Activated T-helper 1 cell treated with anti-CD3 and anti-CD28 coated beads, Interleukin-12 subunit alpha, Interleukin-12 subunit beta, Interleukin-2, Interleukin-4 antibody, amounts not matched to agents 30 ng/mL and 10 ng/mL and 1 ng/mL, durations not matched to agents 14 hours and 24 hours and 36 hours (primary cell): ENCODE results near the gene TNPO3. TPM values are rescaled to one million over a fixed set of nuclear protein-coding genes. Genes with fewer than 3 reads are reported as not detected.
A peak's percentile ranks its signal among the peaks of the same experiment; 100 is the strongest.

Experiments
- DNase-seq: peaks from one replicate; pipeline ENCODE4 v3.0.0; 2021; ENCODE audit warnings: low spot score
- H3K27ac Mint-ChIP-seq: one replicate; pipeline ENCODE4 v1.8.0; 2021; ENCODE audit warnings: mild to moderate bottlenecking, mixed read lengths
- H3K27me3 Mint-ChIP-seq: one replicate; pipeline ENCODE4 v1.8.0; 2022; ENCODE audit warnings: mild to moderate bottlenecking, moderate library complexity, mixed read lengths; ENCODE audit not compliant: insufficient read depth
- H3K36me3 Mint-ChIP-seq: one replicate; pipeline ENCODE4 v1.8.0; 2021; ENCODE audit warnings: low read depth, mixed read lengths
- H3K4me1 Mint-ChIP-seq: one replicate; pipeline ENCODE4 v1.8.0; 2021; ENCODE audit warnings: low read depth, mixed read lengths
- H3K4me3 Mint-ChIP-seq: one replicate; pipeline ENCODE4 v1.8.0; 2021; ENCODE audit warnings: mild to moderate bottlenecking, moderate library complexity, mixed read lengths
- H3K9me3 Mint-ChIP-seq: one replicate; pipeline ENCODE4 v1.8.0; 2021; ENCODE audit warnings: mixed read lengths
- intact Hi-C: fragments of 100-400 bp; cut with micrococcal nuclease; formaldehyde crosslinking; loops from one replicate; pipeline ENCODE4 v1.15.1; 2024
- total RNA-seq: library from RNA; stranded (reverse); gene quantifications from 2 replicates; pipeline ENCODE4 v1.2.3, GENCODE V29; 2022

The TNPO3 gene
- 52.8 and 53.2 TPM in 2 replicates for total RNA-seq

GRCh38 chr7:129054438-129055293 lies at the start of gene TNPO3:
Gene TNPO3 (minus strand): TSS chr7:129055111. CDS start chr7:129054770, 341 bp downstream.
- Mint-ChIP-seq H3K9me3 (no peaks in the 10 kb centered on the region), H3K36me3 (peaks cover 8% of the 10 kb centered on the region), H3K4me3 (peak within 1 kb of the TSS; percentile 99), H3K4me1 (peaks cover 28% of the 10 kb centered on the region), H3K27ac (peak within 1 kb of the TSS; percentile 99), H3K27me3 (peaks cover 10% of the 10 kb centered on the region)
- DNase-seq: peak; percentile 87
- intact Hi-C loops: loop anchor here (1.0 to 10.0 kb wide), 12 partner anchors 13 to 557 kb away; partner anchors contain the start of genes ATP6V1F, CALU, CCDC136 and NRF1

GRCh38 chr7:129103561-129104324 lies 48.8 kb upstream of the TNPO3 start:
- Mint-ChIP-seq H3K36me3 (peaks cover 1% of the 10 kb centered on the region), H3K27me3 (peaks cover 11% of the 10 kb centered on the region), H3K4me3 (no peak overlapping the region), H3K27ac (no peak overlapping the region), H3K4me1 (no peaks in the 10 kb centered on the region), H3K9me3 (no peaks in the 10 kb centered on the region)
- intact Hi-C loops: no loop called here
- DNase-seq: no peak

- Mint-ChIP-seq H3K27ac (no peak overlapping the region), H3K4me3 (no peak overlapping the region), H3K27me3 (peaks cover 9% of the 10 kb centered on the region), H3K9me3 (no peaks in the 10 kb centered on the region), H3K36me3 (peaks cover 1% of the 10 kb centered on the region), H3K4me1 (no peaks in the 10 kb centered on the region)
- intact Hi-C loops: no loop called here
- no peak for DNase-seq
These were observed 46.8 kb upstream of the TNPO3 start for GRCh38 chr7:129101746-129102145.

GRCh38 chr7:129100827-129101166 lies 45.9 kb upstream of the TNPO3 start:
- Mint-ChIP-seq H3K4me3 (no peak overlapping the region), H3K4me1 (peaks cover 3% of the 10 kb centered on the region), H3K36me3 (peaks cover 1% of the 10 kb centered on the region), H3K27me3 (peaks cover 3% of the 10 kb centered on the region), H3K27ac (no peak overlapping the region), H3K9me3 (no peaks in the 10 kb centered on the region)
- intact Hi-C loops: no loop called here
- no peak for DNase-seq

- intact Hi-C loops: no loop called here
- H3K27me3 Mint-ChIP-seq: no peaks in the 10 kb centered on the region
- no peaks in the 10 kb centered on the region for H3K9me3 Mint-ChIP-seq
- peaks cover 12% of the 10 kb centered on the region for H3K4me1 Mint-ChIP-seq
- no peak overlapping the region for H3K27ac Mint-ChIP-seq
- peaks cover 1% of the 10 kb centered on the region for H3K36me3 Mint-ChIP-seq
- no peak for DNase-seq
- H3K4me3 Mint-ChIP-seq: no peak overlapping the region
These were observed 43.6 kb upstream of the TNPO3 start for GRCh38 chr7:129098409-129099084.

- H3K27me3 Mint-ChIP-seq: no peaks in the 10 kb centered on the region
- no peaks in the 10 kb centered on the region for H3K9me3 Mint-ChIP-seq
- H3K27ac Mint-ChIP-seq: peak overlapping the region; percentile 11
- peak; percentile 20 for DNase-seq
- H3K4me1 Mint-ChIP-seq: peaks cover 21% of the 10 kb centered on the region
- H3K36me3 Mint-ChIP-seq: no peaks in the 10 kb centered on the region
- no peak overlapping the region for H3K4me3 Mint-ChIP-seq
- intact Hi-C loops: no loop called here
These were observed 40.3 kb upstream of the TNPO3 start for GRCh38 chr7:129095258-129095657.

GRCh38 chr7:129094501-129094900 lies 39.6 kb upstream of the TNPO3 start:
- no peak overlapping the region for H3K27ac Mint-ChIP-seq
- H3K4me1 Mint-ChIP-seq: peaks cover 27% of the 10 kb centered on the region
- no peaks in the 10 kb centered on the region for H3K36me3 Mint-ChIP-seq
- H3K9me3 Mint-ChIP-seq: no peaks in the 10 kb centered on the region
- DNase-seq: no peak
- H3K27me3 Mint-ChIP-seq: no peaks in the 10 kb centered on the region
- H3K4me3 Mint-ChIP-seq: no peak overlapping the region
- intact Hi-C loops: no loop called here

- Mint-ChIP-seq H3K4me1 (peaks cover 31% of the 10 kb centered on the region), H3K27me3 (no peaks in the 10 kb centered on the region), H3K36me3 (no peaks in the 10 kb centered on the region), H3K27ac (no peak overlapping the region), H3K9me3 (no peaks in the 10 kb centered on the region), H3K4me3 (no peak overlapping the region)
- DNase-seq: no peak
- intact Hi-C loops: no loop called here
These were observed 39.1 kb upstream of the TNPO3 start for GRCh38 chr7:129093867-129094456.

- intact Hi-C loops: loop anchor here (1.0 to 2.0 kb wide), 9 partner anchors 32 to 228 kb away; partner anchors contain the start of genes TNPO3 and TSPAN33
- no peaks in the 10 kb centered on the region for H3K9me3 Mint-ChIP-seq
- no peak overlapping the region for H3K4me3 Mint-ChIP-seq
- peak; percentile 78 for DNase-seq
- no peaks in the 10 kb centered on the region for H3K27me3 Mint-ChIP-seq
- H3K4me1 Mint-ChIP-seq: peaks cover 31% of the 10 kb centered on the region
- H3K36me3 Mint-ChIP-seq: no peaks in the 10 kb centered on the region
- peak overlapping the region; percentile 18 for H3K27ac Mint-ChIP-seq
These were observed 36.6 kb upstream of the TNPO3 start for GRCh38 chr7:129091484-129092002.

- no peak overlapping the region for H3K27ac Mint-ChIP-seq
- H3K9me3 Mint-ChIP-seq: no peaks in the 10 kb centered on the region
- intact Hi-C loops: loop anchor here (2.0 kb wide), 2 partner anchors 78 to 82 kb away; no protein-coding TSS in a partner anchor
- H3K4me3 Mint-ChIP-seq: no peak overlapping the region
- H3K27me3 Mint-ChIP-seq: no peaks in the 10 kb centered on the region
- H3K4me1 Mint-ChIP-seq: peaks cover 24% of the 10 kb centered on the region
- no peaks in the 10 kb centered on the region for H3K36me3 Mint-ChIP-seq
- no peak for DNase-seq
These were observed 35.5 kb upstream of the TNPO3 start for GRCh38 chr7:129090300-129090907.

- H3K27me3 Mint-ChIP-seq: no peaks in the 10 kb centered on the region
- H3K27ac Mint-ChIP-seq: no peak overlapping the region
These were observed 34.8 kb upstream of the TNPO3 start for GRCh38 chr7:129089521-129090212.

More at GRCh38 chr7:129089521-129090212, 34.8 kb upstream of the TNPO3 start:
- peak; percentile 9 for DNase-seq
- H3K4me3 Mint-ChIP-seq: no peak overlapping the region
- intact Hi-C loops: loop anchor here (2.0 kb wide), 2 partner anchors 79 to 81 kb away; no protein-coding TSS in a partner anchor
- H3K9me3 Mint-ChIP-seq: no peaks in the 10 kb centered on the region
- no peaks in the 10 kb centered on the region for H3K36me3 Mint-ChIP-seq
- peaks cover 19% of the 10 kb centered on the region for H3K4me1 Mint-ChIP-seq
